MM.1S (cell line): ENCODE results near the gene ZFAND6.
"Not testable (repeated sequence)": the region's sequence is repeated elsewhere in the genome, so short reads cannot be mapped to it uniquely, and the experiment has no call there.

Experiments used
- DNase-seq: peaks from one replicate; pipeline ENCODE4 v3.0.0-alpha.2; 2015
- H2AFZ ChIP-seq: fragments of 300-600 bp; sonication (generic); 2 replicates; pipeline ENCODE4 v1.6.0; 2016; ENCODE audit warnings: antibody characterized with exemption, low read length
- H3F3A ChIP-seq: fragments of 300-600 bp; sonication (generic); 2 replicates; pipeline ENCODE4 v1.6.1; 2016; ENCODE audit warnings: mild to moderate bottlenecking, antibody characterized with exemption, low read length, moderate library complexity, mixed read lengths; ENCODE audit not compliant: insufficient read depth
- H3K27ac ChIP-seq: fragments of 300-600 bp; sonication (generic); 2 replicates; pipeline ENCODE4 v1.5.1; 2016; ENCODE audit warnings: mild to moderate bottlenecking, low read length
- H3K27me3 ChIP-seq: fragments of 300-600 bp; sonication (generic); replicated peaks from 2 replicates; pipeline ENCODE4 v1.6.0; 2016; ENCODE audit warnings: low read length; ENCODE audit not compliant: insufficient read depth
- H3K36me3 ChIP-seq: fragments of 300-600 bp; sonication (generic); replicated peaks from 2 replicates; pipeline ENCODE4 v1.6.1; 2016; ENCODE audit warnings: mild to moderate bottlenecking, low read length, mixed read lengths; ENCODE audit not compliant: insufficient read depth
- H3K4me1 ChIP-seq: fragments of 300-600 bp; sonication (generic); 2 replicates; pipeline ENCODE4 v1.6.1; 2016; ENCODE audit warnings: low read length, mixed read lengths
- H3K4me2 ChIP-seq: fragments of 300-600 bp; sonication (generic); 2 replicates; pipeline ENCODE4 v1.6.0; 2016; ENCODE audit warnings: low read depth, low read length
- H3K4me3 ChIP-seq: fragments of 300-600 bp; sonication (generic); 2 replicates; pipeline ENCODE4 v1.5.1; 2016; ENCODE audit warnings: low read length, mixed read lengths
- H3K79me2 ChIP-seq: fragments of 300-600 bp; sonication (generic); 2 replicates; pipeline ENCODE4 v1.6.1; 2016; ENCODE audit warnings: mixed run types, low read length, mixed read lengths
- H3K9ac ChIP-seq: fragments of 300-600 bp; sonication (generic); 2 replicates; pipeline ENCODE4 v1.6.1; 2016; ENCODE audit warnings: low read length, mixed read lengths
- H3K9me2 ChIP-seq: fragments of 300-600 bp; sonication (generic); replicated peaks from 2 replicates; pipeline ENCODE4 v1.6.1; 2016; ENCODE audit warnings: mild to moderate bottlenecking, low read length, mixed read lengths; ENCODE audit not compliant: insufficient read depth
- H3K9me3 ChIP-seq: fragments of 300-600 bp; sonication (generic); replicated peaks from 2 replicates; pipeline ENCODE4 v1.6.1; 2016; ENCODE audit warnings: mild to moderate bottlenecking, low read length, mixed read lengths; ENCODE audit not compliant: insufficient read depth
- H4K20me1 ChIP-seq: fragments of 300-600 bp; sonication (generic); 2 replicates; pipeline ENCODE4 v1.6.1; 2016; ENCODE audit warnings: mild to moderate bottlenecking, low read length, moderate library complexity, mixed read lengths; ENCODE audit not compliant: insufficient read depth
- CTCF ChIP-seq: fragments of 300-600 bp; sonication (generic); IDR thresholded peaks from 2 replicates; pipeline ENCODE4 v1.5.1; 2016; ENCODE audit warnings: antibody characterized with exemption, low read length, mixed read lengths
- EZH2 ChIP-seq: fragments of 300-600 bp; sonication (generic); optimal IDR thresholded peaks from 2 replicates; pipeline ENCODE3; 2017; ENCODE audit warnings: low read depth, mild to moderate bottlenecking, antibody characterized with exemption, low read length, mixed read lengths
- EZH2phosphoT487 ChIP-seq: fragments of 300-600 bp; sonication (generic); IDR thresholded peaks from 2 replicates; pipeline ENCODE4 v1.6.1; 2018; ENCODE audit warnings: antibody characterized with exemption, low read length

Gene ZFAND6

GRCh38 chr15:80123034-80123433 lies 63.6 kb downstream of the ZFAND6 start:
- H3K9me3 ChIP-seq, result no peaks in the 10 kb centered on the region
- peaks cover 7% of the 10 kb centered on the region for H3K79me2 ChIP-seq
- no peak for DNase-seq
- no peak for TF ChIP-seq CTCF
- TF ChIP-seq EZH2, result no peak
- no peak for TF ChIP-seq EZH2phosphoT487
- no peak overlapping the region for H3K4me3 ChIP-seq
- H3K36me3 ChIP-seq, result 0 out of 2 replicates have a peak, but pooled peaks cover 9% of the 10 kb centered on the region
- H3K27me3 ChIP-seq, result no peaks in the 10 kb centered on the region
- no peak overlapping the region for H3K9ac ChIP-seq
- no peaks in the 10 kb centered on the region for H3K4me1 ChIP-seq
- H3F3A ChIP-seq, result no peaks in the 10 kb centered on the region
- no peak overlapping the region for H3K27ac ChIP-seq
- H4K20me1 ChIP-seq, result no peaks in the 10 kb centered on the region
- H3K4me2 ChIP-seq, result no peak overlapping the region
- H2AFZ ChIP-seq, result no peak overlapping the region
- H3K9me2 ChIP-seq, result no peaks in the 10 kb centered on the region

GRCh38 chr15:80127253-80127652 lies 67.8 kb downstream of the ZFAND6 start:
- H3K9ac ChIP-seq, H3K4me2 ChIP-seq, H3K79me2 ChIP-seq, H3K4me1 ChIP-seq, H2AFZ ChIP-seq, H3F3A ChIP-seq, H4K20me1 ChIP-seq, H3K27ac ChIP-seq, H3K36me3 ChIP-seq, H3K9me3 ChIP-seq, H3K27me3 ChIP-seq, H3K4me3 ChIP-seq, DNase-seq, H3K9me2 ChIP-seq: not testable (repeated sequence)

GRCh38 chr15:80127911-80128310 lies 68.4 kb downstream of the ZFAND6 start:
- no peak for DNase-seq
- Histone ChIP-seq H3K27me3 (no peaks in the 10 kb centered on the region), H4K20me1 (no peaks in the 10 kb centered on the region), H3K79me2 (no peaks in the 10 kb centered on the region), H3K36me3 (0 out of 2 replicates have a peak, but pooled peaks cover 5% of the 10 kb centered on the region), H2AFZ (no peak overlapping the region), H3K9ac (no peak overlapping the region), H3K9me2 (no peaks in the 10 kb centered on the region), H3K4me1 (no peaks in the 10 kb centered on the region), H3K9me3 (no peaks in the 10 kb centered on the region), H3F3A (no peaks in the 10 kb centered on the region), H3K4me2 (no peak overlapping the region), H3K27ac (no peak overlapping the region), H3K4me3 (no peak overlapping the region)
- TF ChIP-seq EZH2, result no peak
- no peak for TF ChIP-seq EZH2phosphoT487
- TF ChIP-seq CTCF, result no peak

GRCh38 chr15:80132382-80132781 lies 72.9 kb downstream of the ZFAND6 start:
- H3K9ac ChIP-seq, result no peak overlapping the region
- H2AFZ ChIP-seq, result no peak overlapping the region
- TF ChIP-seq CTCF (no peak), EZH2phosphoT487 (no peak), EZH2 (no peak)
- no peak overlapping the region for H3K27ac ChIP-seq
- no peaks in the 10 kb centered on the region for H3K4me1 ChIP-seq
- no peaks in the 10 kb centered on the region for H4K20me1 ChIP-seq
- H3F3A ChIP-seq, result no peaks in the 10 kb centered on the region
- no peaks in the 10 kb centered on the region for H3K79me2 ChIP-seq
- H3K9me2 ChIP-seq, result no peaks in the 10 kb centered on the region
- no peaks in the 10 kb centered on the region for H3K9me3 ChIP-seq
- H3K4me3 ChIP-seq, result no peak overlapping the region
- no peak overlapping the region for H3K4me2 ChIP-seq
- DNase-seq, result no peak
- no peaks in the 10 kb centered on the region for H3K27me3 ChIP-seq
- no peaks in the 10 kb centered on the region for H3K36me3 ChIP-seq
